ENCODE measurements around the gene MACROD2. TPM values are rescaled to one million over a fixed set of nuclear protein-coding genes. Genes with fewer than 3 reads are reported as not detected.

Gene MACROD2
- total RNA-seq, 1 experiment from 2014 or later = 1.6 TPM

GRCh38 chr20:14055127-14055742 lies 59.9 kb downstream of the MACROD2 start:
- H3K79me2 ChIP-seq (ENCODE audit: insufficient read depth, low read length) = no peaks in the 10 kb centered on the region
- no peak overlapping the region for H3K4me3 Mint-ChIP-seq
- H3K9me3 ChIP-seq (ENCODE audit: control insufficient read depth, low read depth, low read length) = no peaks in the 10 kb centered on the region
- H4K5ac ChIP-seq (ENCODE audit: insufficient read length, low read depth, low read length) = no peak overlapping the region
- H3K36me3 Mint-ChIP-seq (ENCODE audit: insufficient read depth in 1 of 3, low read depth in 3 of 3) = no peaks in the 10 kb centered on the region
- H2BK20ac ChIP-seq (ENCODE audit: low read depth, low read length, poor library complexity, severe bottlenecking) = no peak overlapping the region
- H2BK15ac ChIP-seq (ENCODE audit: low read depth, low read length) = no peak overlapping the region
- H4K91ac ChIP-seq (ENCODE audit: insufficient read length, low read depth, low read length) = no peak overlapping the region
- H2BK5ac ChIP-seq (ENCODE audit: insufficient read length, low read length) = no peak overlapping the region
- H3K23me2 ChIP-seq (ENCODE audit: insufficient read length, low read depth, low read length, poor library complexity, severe bottlenecking) = no peaks in the 10 kb centered on the region
- peaks cover 0 to 5% of the 10 kb centered on the region in 2 experiments; a peak in 1 of 4 replicates for H3K4me1 Mint-ChIP-seq
- TF ChIP-seq, protein P1, sequence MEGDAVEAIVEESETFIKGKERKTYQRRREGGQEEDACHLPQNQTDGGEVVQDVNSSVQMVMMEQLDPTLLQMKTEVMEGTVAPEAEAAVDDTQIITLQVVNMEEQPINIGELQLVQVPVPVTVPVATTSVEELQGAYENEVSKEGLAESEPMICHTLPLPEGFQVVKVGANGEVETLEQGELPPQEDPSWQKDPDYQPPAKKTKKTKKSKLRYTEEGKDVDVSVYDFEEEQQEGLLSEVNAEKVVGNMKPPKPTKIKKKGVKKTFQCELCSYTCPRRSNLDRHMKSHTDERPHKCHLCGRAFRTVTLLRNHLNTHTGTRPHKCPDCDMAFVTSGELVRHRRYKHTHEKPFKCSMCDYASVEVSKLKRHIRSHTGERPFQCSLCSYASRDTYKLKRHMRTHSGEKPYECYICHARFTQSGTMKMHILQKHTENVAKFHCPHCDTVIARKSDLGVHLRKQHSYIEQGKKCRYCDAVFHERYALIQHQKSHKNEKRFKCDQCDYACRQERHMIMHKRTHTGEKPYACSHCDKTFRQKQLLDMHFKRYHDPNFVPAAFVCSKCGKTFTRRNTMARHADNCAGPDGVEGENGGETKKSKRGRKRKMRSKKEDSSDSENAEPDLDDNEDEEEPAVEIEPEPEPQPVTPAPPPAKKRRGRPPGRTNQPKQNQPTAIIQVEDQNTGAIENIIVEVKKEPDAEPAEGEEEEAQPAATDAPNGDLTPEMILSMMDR (conservative IDR thresholded peaks at IDR 0.05) = peak; percentile 80
- H3K27me3 ChIP-seq (ENCODE audit: insufficient read depth, low read length) = no peaks in the 10 kb centered on the region
- H3K9ac ChIP-seq (ENCODE audit: extremely low read depth, insufficient read length, low read length) = no peak overlapping the region
- no peaks in the 10 kb centered on the region for H3K4me1 ChIP-seq (ENCODE audit: insufficient read depth, low read length)
- H2BK12ac ChIP-seq (ENCODE audit: insufficient read length, low read depth, low read length) = no peak overlapping the region
- no peak overlapping the region for H3K4me2 ChIP-seq (ENCODE audit: insufficient read depth, insufficient read length, low read length)
- H2AFZ ChIP-seq (ENCODE audit: low read length) = no peak overlapping the region
- H3T11ph ChIP-seq (ENCODE audit: low read length) = no peak overlapping the region
- no peak for DNase-seq
- H3K56ac ChIP-seq (ENCODE audit: insufficient read length, low read depth, low read length) = no peak overlapping the region
- H4K8ac ChIP-seq (replicated peaks; ENCODE audit: insufficient read length, low read depth, low read length) = no peak overlapping the region
- no peak overlapping the region for H3K18ac ChIP-seq (ENCODE audit: insufficient read length, low read depth, low read length)
- WGBS (ENCODE audit: extremely low coverage, insufficient read length, low lambda C conversion rate) = no CpG with 5 or more reads among the region's 4 CpGs
- no peak overlapping the region for H3K23ac ChIP-seq (ENCODE audit: insufficient read length, low read depth, low read length)
- H3K27ac Mint-ChIP-seq = no peak overlapping the region
- H3K9me3 Mint-ChIP-seq = no peaks in the 10 kb centered on the region
- H4K20me1 ChIP-seq (ENCODE audit: control insufficient read depth, insufficient read depth, insufficient read length) = no peaks in the 10 kb centered on the region
- H3K27ac ChIP-seq (ENCODE audit: insufficient read length, low read depth, low read length) = no peak overlapping the region
- no peaks in the 10 kb centered on the region for H3K27me3 Mint-ChIP-seq (ENCODE audit: low read depth)
- no peak overlapping the region for H2AK5ac ChIP-seq (ENCODE audit: insufficient read length, low read length)
- H3K4ac ChIP-seq (ENCODE audit: low read depth, low read length) = no peak overlapping the region
- H3K14ac ChIP-seq (ENCODE audit: insufficient read depth, low read length) = no peak overlapping the region
- no peak overlapping the region for H2BK120ac ChIP-seq (ENCODE audit: low read depth, low read length, poor library complexity, severe bottlenecking)
- H3K79me1 ChIP-seq (ENCODE audit: insufficient read depth, low read depth, low read length, poor library complexity, severe bottlenecking) = no peaks in the 10 kb centered on the region

All from H9 (cell line).